Endometrial microvascular endothelial cells (primary cell): ENCODE measurements around the gene TKTL1. TPM values are rescaled to one million over a fixed set of nuclear protein-coding genes. Genes with fewer than 3 reads are reported as not detected.
"Not testable (repeated sequence)": the region's sequence is repeated elsewhere in the genome, so short reads cannot be mapped to it uniquely, and the experiment has no call there.

ENCODE experiments used
- in situ Hi-C: cut with HindIII; loops from 2 replicates; pipeline ENCODE4 v1.10.0; 2017; ENCODE audit warnings: low sequenced_read_pairs, low pct_unique_long_range_greater_than_20kb; ENCODE audit errors: inconsistent ontology term
- total RNA-seq: library from RNA; depleted of rRNA; stranded (reverse); fragments of >200 nt; gene quantifications from one replicate; pipeline ENCODE4 v1.2.3, GENCODE V29; 2015; ENCODE audit errors: inconsistent ontology term

The TKTL1 gene
- total RNA-seq, 1 donor from 2014 or later = not detected

DNA sequence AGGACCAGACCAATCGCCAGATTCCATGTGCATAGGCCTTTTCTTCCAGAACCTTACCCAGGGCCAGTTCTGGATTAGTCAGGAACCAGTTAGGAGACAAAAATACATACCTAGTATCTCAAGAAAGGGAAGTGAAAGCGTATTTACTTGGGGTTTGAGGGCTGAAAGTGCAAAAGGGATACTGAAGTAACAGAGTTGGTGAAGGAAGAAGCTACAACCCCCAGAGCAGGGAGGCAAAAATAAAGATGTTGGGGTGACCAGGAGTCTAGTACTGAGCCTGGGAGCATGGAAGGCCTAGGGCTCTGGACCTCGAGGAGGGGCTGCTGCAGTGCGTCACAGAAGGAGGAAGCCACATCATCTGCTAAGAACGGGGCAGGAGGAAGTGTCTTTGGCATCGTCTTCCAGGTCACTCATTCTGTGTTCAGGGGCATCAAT lies 38.3 kb downstream of the TKTL1 start:
- in situ Hi-C loops = no loop called here

DNA sequence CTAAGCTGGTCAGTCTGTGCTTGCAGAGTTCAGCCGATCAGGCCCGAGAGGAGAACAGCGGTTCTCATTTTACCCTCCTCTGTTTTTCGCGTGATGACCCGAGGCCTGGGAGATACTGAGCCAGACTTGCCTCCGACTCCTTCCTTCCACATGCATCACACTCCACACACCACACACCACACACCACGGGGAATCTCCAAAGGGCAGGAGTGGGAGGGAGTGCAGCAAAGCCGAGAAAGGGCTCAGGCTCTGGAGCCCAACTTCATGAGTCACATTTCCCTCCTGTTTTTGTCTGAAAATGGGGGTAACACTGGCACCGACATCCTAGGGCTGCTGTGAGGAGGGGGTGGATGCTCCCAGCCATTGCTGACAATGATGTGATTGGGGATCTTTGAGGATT lies 38.9 kb downstream of the TKTL1 start:
- in situ Hi-C loops = no loop called here

DNA sequence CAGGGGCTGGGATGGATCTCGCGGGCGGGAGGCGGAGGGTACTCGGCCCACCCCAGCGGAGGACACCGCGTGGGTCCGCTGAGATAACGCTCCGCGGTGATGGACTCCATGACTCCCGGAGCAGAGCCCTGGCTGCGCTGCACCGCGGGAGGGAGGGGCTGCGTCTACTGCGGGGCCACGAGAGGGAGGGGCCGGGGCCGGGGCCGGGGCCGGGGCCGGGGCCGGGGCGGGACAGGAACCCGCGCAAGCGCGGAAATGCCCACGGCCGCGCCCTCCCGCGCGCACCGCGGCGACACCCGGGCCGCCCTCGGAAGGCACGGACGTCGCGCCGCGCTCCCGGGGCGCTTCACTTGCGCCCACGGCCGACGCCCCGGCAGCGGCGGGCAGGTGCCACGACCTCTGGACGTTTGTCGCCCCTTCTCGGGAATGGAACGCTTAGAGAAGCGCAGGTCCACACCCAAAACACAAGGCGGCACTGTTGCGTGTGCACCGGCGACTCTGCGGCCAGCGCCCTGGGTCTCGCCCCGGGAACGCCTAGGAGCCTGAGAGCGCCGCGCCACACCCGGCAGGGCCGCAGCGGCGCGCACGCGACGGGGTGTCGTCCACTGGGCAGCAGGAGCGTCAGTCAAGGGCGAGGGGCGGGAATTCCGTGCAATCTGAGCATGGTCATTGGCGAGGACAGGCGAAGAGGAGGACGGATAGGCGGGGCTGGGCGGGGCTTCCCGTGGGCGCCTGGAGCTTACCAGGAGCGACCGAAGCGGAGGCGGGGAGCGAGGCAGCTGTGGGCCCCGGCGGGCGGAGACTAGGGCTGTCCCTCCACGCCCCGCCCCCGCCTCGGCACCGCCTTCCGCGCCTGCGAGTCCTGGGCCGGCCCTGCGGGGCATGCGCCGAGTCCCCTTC lies 46.1 kb downstream of the TKTL1 start:
- in situ Hi-C loops = not testable (repeated sequence)

DNA sequence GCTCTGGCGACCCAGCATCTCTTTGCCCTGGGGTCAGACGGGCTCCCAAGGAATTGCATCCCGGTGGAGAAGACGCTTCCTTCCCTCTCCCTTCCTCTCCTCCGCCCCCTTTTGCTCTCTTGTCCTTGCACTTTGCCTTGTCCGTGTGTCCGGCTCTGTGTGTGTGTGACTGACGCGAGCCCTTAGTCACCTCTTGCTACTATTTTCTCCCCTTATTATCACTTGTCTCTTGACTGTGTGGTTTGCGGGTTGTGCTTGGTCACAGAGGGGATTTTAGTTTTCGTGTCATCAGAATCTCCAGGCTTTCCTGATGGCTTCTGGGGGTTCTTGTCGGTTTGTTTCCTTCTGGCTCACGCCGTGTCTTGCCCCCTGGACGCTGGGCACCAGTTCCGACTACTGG lies 47.5 kb downstream of the TKTL1 start:
- in situ Hi-C loops = not testable (repeated sequence)

DNA sequence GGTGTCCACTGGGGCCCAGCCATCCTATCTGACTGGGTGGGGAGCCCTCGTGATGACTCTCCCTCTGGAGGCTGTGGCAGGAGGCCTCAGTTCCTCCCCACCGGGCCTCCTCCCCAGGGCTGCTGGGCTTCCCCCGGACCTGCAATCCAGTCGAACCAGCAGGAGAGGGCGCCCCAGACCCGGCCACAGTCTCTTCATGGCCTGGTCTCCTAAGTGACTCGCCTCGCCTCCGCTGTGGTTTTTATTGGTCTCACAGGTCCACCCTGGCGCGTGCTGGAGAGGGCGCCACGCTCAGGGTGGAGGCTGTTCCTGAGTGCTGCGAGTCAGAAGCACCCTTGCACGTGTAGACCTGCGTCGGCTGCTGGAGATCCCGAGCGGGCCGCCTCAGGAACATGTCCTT lies 48.0 kb downstream of the TKTL1 start:
- in situ Hi-C loops = not testable (repeated sequence)

DNA sequence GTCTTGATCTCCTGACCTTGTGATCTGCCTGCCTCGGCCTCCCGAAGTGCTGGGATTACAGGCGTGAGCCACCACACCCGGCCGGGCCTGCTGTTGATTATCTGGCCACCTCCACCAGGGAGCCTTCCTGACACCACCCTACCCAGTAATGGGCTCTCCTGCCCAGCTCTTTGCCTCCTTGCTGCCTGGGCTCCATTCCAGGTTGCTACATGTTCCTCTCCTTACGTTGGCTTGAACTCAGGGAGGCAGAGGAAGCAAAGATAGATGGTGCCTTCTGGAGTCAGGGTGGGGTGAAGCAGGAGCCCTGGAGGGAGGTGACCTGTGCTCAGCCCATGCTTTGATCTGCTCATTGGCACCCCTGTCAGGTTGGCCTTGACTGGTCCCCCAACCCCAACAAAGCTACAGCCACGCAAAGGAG lies 52.5 kb downstream of the TKTL1 start:
- in situ Hi-C loops = no loop called here

DNA sequence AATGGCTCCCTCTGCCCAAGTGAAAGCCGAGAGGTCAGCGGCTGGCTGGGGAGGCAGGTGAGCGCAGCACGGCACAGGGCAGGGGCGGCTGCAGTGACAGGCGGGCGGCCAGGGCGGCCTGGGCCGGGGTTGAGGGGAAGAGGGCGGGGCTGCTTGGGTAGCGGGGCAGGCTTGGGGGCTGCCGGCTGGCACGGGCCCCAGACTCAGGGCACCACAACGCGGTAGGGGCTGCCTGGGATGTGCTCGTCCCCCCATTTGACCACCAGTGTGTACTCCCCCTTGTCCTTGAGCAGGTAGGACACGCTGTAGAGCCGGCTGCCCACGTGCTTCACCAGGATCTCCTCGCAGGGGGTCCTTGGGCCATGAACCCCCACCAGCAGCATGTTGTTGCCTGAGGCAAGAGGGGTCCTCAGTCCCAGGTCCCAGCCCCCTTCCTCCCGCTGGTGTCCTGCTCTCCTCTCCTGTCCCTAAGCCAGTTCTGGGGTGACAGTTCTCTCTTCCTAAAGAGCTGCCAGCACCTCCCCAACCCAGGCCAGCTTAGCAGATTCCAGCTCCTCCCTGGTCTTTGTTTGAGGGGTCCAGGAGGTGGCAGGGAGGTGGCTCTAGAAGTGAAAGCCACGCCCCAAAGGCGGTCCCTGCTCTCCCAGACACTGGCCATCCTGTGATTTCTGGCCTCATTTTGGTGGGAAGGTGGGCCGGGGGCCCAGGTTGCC lies 53.2 kb downstream of the TKTL1 start:
- in situ Hi-C loops = no loop called here

DNA sequence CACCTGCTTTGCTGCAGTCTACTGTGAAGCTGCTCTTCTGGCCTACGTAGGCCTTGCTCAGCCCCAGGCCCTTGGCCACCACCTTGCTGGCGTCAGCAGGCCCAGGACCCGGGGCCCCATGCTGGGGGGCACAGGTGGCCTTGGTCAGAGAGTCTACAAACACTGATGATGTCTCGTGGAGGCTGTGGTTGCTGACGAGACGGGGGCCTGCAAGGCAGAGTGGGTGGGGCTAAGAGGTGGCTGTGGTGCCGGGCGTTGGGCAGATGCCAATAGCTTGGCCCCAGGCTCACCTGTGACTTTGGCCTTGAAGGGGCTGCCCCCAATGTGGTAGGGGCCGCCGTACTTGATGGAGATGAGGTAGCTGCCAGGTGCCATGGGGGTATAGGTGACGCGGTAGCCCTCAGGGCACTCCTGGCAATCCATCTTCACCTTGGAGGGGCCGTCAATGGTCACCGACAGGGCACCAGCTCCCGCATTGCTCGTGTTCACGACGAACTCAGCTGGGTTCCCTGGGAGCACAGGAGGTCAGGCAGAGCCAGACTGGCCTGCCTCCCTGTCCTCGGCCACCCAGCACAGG lies 53.9 kb downstream of the TKTL1 start:
- in situ Hi-C loops = no loop called here

DNA sequence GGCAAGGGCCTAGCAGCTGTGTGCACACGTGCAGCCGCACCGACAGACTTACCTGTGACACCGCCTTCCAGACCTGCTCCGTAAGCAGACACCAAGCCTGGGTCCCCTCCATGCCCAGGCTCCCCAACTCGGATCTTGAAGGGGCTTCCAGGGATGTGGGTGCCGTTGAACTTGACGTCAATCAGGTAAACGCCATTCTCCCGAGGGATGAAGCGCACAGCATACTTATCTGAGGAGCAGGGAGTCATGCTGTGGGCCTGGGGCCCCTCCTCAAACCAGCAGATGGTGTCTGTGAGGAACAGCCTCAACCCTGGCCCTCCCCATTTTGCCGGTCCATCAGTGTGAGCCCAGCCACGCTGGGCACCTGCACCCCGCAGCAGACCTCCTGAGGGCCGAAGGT lies 54.4 kb downstream of the TKTL1 start:
- in situ Hi-C loops = no loop called here

DNA sequence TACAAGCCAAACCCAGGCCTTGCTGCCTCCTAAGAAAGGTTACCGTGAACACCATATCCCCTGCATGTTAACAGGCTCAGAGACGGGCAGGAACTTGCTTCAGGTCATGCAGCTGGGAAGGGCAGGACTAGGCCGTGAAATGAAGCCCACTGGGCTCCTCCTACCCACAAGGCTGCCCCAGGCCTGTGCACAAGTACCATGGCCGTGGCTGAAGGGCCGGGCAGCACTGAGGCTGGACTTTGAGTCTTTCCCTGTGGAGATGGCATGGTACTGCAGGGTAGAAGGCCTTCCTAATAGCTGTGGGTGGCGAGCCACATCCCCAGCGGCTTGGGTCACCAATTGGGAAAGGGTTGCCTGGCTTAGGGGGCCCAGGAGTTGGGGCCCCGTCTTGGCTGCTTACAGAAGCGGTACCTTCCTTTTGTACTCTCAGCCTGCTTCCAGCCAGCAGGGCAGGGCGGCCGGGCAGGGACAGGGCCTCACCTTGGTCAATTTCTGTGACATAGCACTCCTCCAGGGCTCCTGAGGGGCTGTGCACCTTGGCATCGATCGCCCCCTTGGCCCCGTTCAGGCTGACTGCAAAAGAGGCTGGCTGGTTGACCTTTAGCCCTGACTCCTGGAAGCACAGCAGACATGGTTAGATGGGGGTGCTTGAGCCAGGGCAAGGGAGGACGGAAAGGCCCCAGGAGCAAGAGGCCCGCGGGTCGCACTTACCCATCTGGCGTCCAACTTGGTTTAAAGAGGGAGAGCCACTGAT lies 55.0 kb downstream of the TKTL1 start:
- in situ Hi-C loops = no loop called here

DNA sequence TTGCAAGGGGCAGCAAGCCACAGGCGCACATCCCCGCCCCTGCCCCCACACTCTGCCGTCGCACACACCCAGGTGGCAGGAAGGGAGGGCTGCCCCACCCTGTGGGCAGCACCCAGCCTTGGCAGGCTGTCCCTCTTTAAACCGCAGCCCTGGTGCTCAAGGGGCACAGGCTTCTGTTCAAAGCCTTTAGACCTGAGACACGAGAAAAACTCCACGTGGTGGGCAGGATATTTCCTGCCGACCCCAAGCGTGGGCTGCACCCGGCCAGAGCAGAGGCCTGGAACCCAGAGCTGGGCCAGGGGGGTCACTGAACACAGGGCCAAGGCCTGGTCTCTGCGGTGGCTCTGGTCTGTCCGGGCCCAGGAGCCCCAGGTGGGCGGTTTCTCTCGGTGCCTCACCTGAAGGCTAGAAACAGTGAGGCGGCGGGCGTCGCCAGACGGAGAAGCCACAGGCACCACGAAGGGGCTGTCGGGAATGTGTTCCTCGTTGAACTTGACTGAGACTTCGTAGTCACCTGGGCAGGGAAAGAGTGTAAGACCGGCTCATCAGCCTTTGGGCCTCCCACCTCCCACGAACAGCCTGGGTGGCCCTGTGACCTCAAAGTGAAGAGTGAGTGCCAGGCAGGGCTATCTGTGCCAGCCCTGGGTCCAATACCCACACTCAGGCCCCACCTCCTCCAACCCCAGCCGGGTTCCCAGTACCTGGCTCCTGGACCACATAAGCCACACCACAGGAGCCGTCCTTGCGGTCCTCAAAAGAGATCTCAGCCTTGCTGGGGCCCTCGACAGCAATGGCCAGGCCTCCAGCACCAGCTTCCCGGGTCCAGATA lies 55.8 kb downstream of the TKTL1 start:
- in situ Hi-C loops = no loop called here

DNA sequence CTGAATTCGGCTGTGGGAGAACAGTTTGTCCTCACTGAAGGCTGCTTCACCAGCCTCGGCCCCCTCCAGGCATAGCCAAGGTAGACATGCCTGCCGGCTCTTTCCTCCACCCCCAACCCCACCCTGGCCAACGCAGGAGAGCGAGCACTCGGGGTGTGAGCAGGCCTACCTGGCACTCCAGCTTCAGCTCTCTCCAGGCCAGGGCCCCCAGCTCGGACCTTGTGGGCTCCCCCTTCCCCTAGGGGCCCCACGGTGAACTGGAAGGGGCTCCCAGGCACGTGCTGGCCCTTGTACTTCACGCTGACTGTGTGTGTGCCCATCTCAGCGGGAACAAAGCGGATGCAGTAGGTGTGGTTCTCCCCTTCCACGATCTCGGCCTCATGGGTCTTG lies 56.4 kb downstream of the TKTL1 start:
- in situ Hi-C loops = no loop called here

DNA sequence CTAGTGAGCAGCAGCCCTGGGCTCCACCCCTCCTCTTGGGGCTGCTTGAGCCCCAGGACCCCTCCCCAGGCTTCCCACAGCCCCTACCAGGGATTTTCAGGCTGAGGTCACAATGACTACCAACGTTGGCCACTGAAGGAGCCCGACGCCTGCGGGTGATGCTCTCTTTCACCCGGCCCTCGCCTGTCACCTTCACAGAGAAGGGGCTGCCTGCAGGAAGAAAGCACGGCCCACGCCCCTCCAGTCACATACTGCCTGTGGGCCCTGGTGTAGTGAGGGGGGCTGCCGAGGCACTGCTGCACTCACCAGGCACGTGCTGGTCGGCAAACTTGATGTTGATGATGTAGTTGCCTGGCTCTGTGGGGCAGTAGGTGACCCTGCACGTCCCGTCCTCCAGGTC lies 56.9 kb downstream of the TKTL1 start:
- in situ Hi-C loops = no loop called here

DNA sequence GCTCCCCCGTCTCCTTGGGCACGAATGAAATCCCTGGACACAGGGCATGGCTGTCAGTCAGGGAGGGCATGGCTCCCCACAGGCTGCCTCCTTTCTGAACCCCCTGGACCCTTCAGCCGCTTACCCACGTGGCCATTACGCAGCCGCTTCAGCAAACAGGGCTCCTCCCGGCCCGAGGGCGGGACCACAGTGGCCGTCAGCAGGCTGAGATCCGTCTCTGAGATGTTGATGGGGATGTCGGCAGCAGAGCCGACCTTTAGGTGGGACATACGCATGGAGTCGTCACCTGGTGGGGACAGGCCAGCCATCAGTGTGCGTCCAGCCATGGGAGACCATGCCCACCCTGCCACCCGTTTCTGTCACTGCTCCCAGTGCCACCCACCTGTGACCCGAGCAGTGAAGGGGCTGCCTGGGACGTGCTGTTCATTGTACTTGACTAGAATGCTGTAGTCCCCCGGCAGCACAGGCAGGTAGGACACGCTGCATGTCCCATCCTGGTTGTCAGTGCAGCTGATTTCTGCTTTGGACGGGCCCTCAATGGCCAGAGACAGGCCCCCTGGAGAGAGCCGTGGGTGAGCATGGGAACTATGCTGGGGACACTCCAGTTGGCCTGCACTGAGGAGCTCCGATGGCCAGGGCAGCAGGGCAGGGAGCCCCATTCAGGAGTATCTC lies 57.7 kb downstream of the TKTL1 start:
- in situ Hi-C loops = no loop called here

DNA sequence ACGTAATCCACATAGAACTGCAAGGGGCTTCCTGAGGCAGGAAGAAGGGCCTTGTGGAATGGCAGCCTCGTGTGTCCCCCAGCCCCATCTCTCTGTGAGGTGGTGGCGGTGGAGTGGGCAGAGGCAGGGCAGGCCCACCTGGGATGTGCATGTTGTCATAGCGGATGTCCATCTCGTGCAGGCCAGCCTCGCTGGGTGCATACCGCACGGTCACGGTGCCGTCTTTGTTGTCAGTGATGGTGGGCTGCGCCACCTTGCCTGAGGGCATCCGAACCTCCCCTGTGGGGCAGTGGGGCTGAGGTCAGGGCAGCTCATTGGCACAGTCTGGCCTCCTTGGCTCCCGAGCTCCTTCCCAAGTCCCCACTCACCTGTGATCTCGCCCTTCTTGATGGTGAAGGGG lies 58.4 kb downstream of the TKTL1 start:
- in situ Hi-C loops = no loop called here

DNA sequence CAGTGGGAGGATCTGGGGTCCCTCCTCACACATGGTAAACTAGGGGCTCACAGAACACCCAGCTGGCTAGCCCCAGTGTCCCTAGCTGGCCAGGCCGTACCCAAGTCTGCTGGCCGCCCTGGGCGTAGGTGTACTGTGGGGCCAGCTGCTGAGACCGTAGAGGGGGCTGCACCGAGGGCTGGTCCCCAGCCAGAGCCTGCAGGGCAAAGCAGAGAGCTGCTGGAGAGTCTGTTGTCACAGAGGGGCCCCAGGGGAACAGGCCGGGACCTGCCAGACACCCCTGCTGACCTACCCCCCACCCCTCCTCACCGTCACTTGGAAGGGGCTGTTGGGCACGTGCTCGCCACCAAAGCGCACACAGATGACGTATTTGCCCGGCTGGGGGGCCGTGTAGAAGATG lies 58.9 kb downstream of the TKTL1 start:
- in situ Hi-C loops = no loop called here

DNA sequence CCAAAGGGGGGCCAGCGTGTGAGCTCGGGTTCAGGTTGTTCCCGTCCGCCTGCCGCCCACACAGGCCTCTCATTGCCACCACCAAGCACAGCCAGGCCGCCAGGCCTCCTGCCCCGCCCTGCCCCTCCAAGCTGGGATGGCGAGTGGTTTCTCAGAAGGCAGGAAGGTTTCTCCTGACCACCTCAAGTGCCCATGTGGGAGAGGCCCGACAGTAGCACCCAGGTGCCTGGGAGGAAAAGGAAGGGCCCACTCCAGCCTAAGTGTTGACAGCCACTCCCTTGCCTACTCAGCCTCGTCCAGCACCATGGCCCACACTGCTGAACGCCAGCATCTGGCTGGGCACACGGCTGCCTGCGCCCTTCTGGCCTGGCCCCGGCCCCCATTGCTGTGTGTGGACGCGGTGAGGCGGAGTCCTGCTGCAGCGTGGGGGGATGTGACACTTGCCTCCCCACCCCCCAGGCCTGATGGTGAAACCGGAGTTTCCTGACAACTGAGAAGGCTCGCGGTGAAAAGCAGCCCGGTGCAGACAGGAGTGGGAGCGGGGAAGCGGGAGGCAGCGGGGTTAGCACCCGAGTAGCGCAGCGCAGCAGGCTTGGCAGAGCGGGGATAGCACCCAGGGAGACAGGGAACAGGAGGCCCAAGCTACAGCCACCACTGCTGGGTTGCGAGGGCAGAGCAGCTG lies 59.6 kb downstream of the TKTL1 start:
- in situ Hi-C loops = no loop called here
